HEK293 (cell line): Measurements from ENCODE around the gene KCNMB2.

Experiments
- CTCF ChIA-PET: fragments of 350-600 bp; formaldehyde crosslinking; extraction: SDS; loops from one replicate; lab custom pipeline; 2021; ENCODE audit warnings: antibody characterized with exemption; lab: Yijun Ruan, JAX
- POLR2A ChIA-PET: fragments of 300-600 bp; formaldehyde crosslinking; extraction: SDS; loops from one replicate; lab custom pipeline; 2020; ENCODE audit warnings: antibody characterized with exemption, inconsistent platforms; lab: Yijun Ruan, JAX
- H3K27ac ChIP-seq: fragments of 200-500 bp; sonication (Bioruptor generic); 2 replicates; pipeline ENCODE4 v1.5.1; 2014; ENCODE audit warnings: low read depth, low read length, control low read depth, inconsistent platforms; ENCODE audit errors: extremely low read depth
- H3K36me3 ChIP-seq, 2 experiments: fragments of 200-500 bp in 1 of 2; sonication (Bioruptor generic) in 1 of 2; 1 replicate in 1 of 2; 2 replicates in 1 of 2; pipeline ENCODE4 v1.5.1; 2014 to 2017; ENCODE audit warnings: inconsistent platforms in 2 of 2, low read length in 2 of 2; ENCODE audit not compliant: control insufficient read depth in 2 of 2, insufficient read depth in 1 of 2
- H3K4me1 ChIP-seq: fragments of 200-500 bp; sonication (Bioruptor generic); 2 replicates; pipeline ENCODE4 v1.5.1; 2014; ENCODE audit warnings: mild to moderate bottlenecking, low read length, inconsistent platforms; ENCODE audit not compliant: control insufficient read depth, insufficient read depth
- H3K4me3 ChIP-seq: 2 replicates; pipeline ENCODE4 v1.5.1; 2011; ENCODE audit warnings: low read depth, mild to moderate bottlenecking, control low read depth, low read length, moderate library complexity
- H3K9me3 ChIP-seq: fragments of 200-500 bp; sonication (Bioruptor generic); 2 replicates; pipeline ENCODE4 v1.5.1; 2014; ENCODE audit warnings: low read depth, low read length, inconsistent platforms; ENCODE audit not compliant: control insufficient read depth, insufficient read depth
- GLI2 ChIP-seq: fragments of 450-650 bp; formaldehyde crosslinking; IDR thresholded peaks from 2 replicates; pipeline ENCODE4; 2017; ENCODE audit warnings: missing biosample characterization, missing genetic modification characterization, low read depth, borderline replicate concordance
- OSR2 ChIP-seq: fragments of 450-650 bp; formaldehyde crosslinking; IDR thresholded peaks from 2 replicates; pipeline ENCODE4 v1.5.1; 2016; ENCODE audit warnings: missing biosample characterization, missing genetic modification characterization
- OVOL3 ChIP-seq: fragments of 450-650 bp; formaldehyde crosslinking; IDR thresholded peaks from 2 replicates; pipeline ENCODE4 v1.5.1; 2016; ENCODE audit warnings: missing biosample characterization, missing genetic modification characterization
- SP2 ChIP-seq: fragments of 450-650 bp; formaldehyde crosslinking; IDR thresholded peaks from 2 replicates; pipeline ENCODE4 v1.5.1; 2016; ENCODE audit warnings: missing biosample characterization, missing genetic modification characterization
- YY1 ChIP-seq: fragments of 450-650 bp; formaldehyde crosslinking; IDR thresholded peaks from 2 replicates; pipeline ENCODE4 v1.5.1; 2018; ENCODE audit warnings: missing biosample characterization, missing genetic modification characterization
- ZIC2 ChIP-seq: fragments of 450-650 bp; formaldehyde crosslinking; IDR thresholded peaks from 2 replicates; pipeline ENCODE4 v1.5.1; 2016; ENCODE audit warnings: missing biosample characterization, missing genetic modification characterization
- ZNF132 ChIP-seq: fragments of 450-650 bp; formaldehyde crosslinking; IDR thresholded peaks from 2 replicates; pipeline ENCODE4 v1.5.1; 2017; ENCODE audit warnings: missing biosample characterization, missing genetic modification characterization, borderline replicate concordance
- ZNF140 ChIP-seq: fragments of 450-650 bp; formaldehyde crosslinking; IDR thresholded peaks from 2 replicates; pipeline ENCODE4 v1.5.1; 2016; ENCODE audit warnings: missing biosample characterization, missing genetic modification characterization
- ZNF174 ChIP-seq: fragments of 450-650 bp; formaldehyde crosslinking; IDR thresholded peaks from 2 replicates; pipeline ENCODE4 v1.5.0; 2017; ENCODE audit warnings: missing biosample characterization, mild to moderate bottlenecking, missing genetic modification characterization
- ZNF202 ChIP-seq: fragments of 450-650 bp; formaldehyde crosslinking; IDR thresholded peaks from 2 replicates; pipeline ENCODE4 v1.5.1; 2016; ENCODE audit warnings: missing biosample characterization, missing genetic modification characterization, borderline replicate concordance
- ZNF248 ChIP-seq: fragments of 450-650 bp; formaldehyde crosslinking; IDR thresholded peaks from 2 replicates; pipeline ENCODE4 v1.5.1; 2017; ENCODE audit warnings: missing biosample characterization, missing genetic modification characterization
- ZNF266 ChIP-seq: fragments of 450-650 bp; formaldehyde crosslinking; IDR thresholded peaks from 2 replicates; pipeline ENCODE4 v1.5.1; 2016; ENCODE audit warnings: missing biosample characterization, missing genetic modification characterization, low read depth
- ZNF335 ChIP-seq: fragments of 450-650 bp; formaldehyde crosslinking; conservative IDR thresholded peaks from 2 replicates; pipeline ENCODE4 v1.5.1; 2016; ENCODE audit warnings: missing biosample characterization, missing genetic modification characterization
- ZNF366 ChIP-seq: fragments of 450-650 bp; formaldehyde crosslinking; conservative IDR thresholded peaks from 2 replicates; pipeline ENCODE4 v1.5.1; 2016; ENCODE audit warnings: missing biosample characterization, missing genetic modification characterization
- ZNF48 ChIP-seq: fragments of 450-650 bp; formaldehyde crosslinking; IDR thresholded peaks from 2 replicates; pipeline ENCODE4 v1.5.1; 2016; ENCODE audit warnings: missing biosample characterization, missing genetic modification characterization
- ZNF560 ChIP-seq: fragments of 450-650 bp; formaldehyde crosslinking; IDR thresholded peaks from 2 replicates; pipeline ENCODE4 v1.5.1; 2017; ENCODE audit warnings: missing biosample characterization, missing genetic modification characterization, borderline replicate concordance
- ZNF624 ChIP-seq: fragments of 450-650 bp; formaldehyde crosslinking; IDR thresholded peaks from 2 replicates; pipeline ENCODE4 v1.5.1; 2017; ENCODE audit warnings: missing biosample characterization, missing genetic modification characterization
- ZNF629 ChIP-seq: fragments of 450-650 bp; formaldehyde crosslinking; IDR thresholded peaks from 2 replicates; pipeline ENCODE4 v1.5.1; 2017; ENCODE audit warnings: missing biosample characterization, missing genetic modification characterization
- ZNF777 ChIP-seq: fragments of 450-650 bp; formaldehyde crosslinking; IDR thresholded peaks from 2 replicates; pipeline ENCODE4 v1.5.1; 2017; ENCODE audit warnings: missing biosample characterization, missing genetic modification characterization, borderline replicate concordance
- TF ChIP-seq, protein P1 (sequence below): fragments of 450-650 bp; formaldehyde crosslinking; IDR thresholded peaks from 2 replicates; pipeline ENCODE4 v1.5.1; 2016; ENCODE audit warnings: missing biosample characterization, missing genetic modification characterization
- TF ChIP-seq, protein P2 (sequence below): fragments of 450-650 bp; formaldehyde crosslinking; IDR thresholded peaks from 2 replicates; pipeline ENCODE4 v1.5.1; 2017; ENCODE audit warnings: missing biosample characterization, missing genetic modification characterization
- TF ChIP-seq, protein P3 (sequence below): fragments of 450-650 bp; formaldehyde crosslinking; IDR thresholded peaks from 2 replicates; pipeline ENCODE4 v1.5.1; 2016; ENCODE audit warnings: missing biosample characterization, missing genetic modification characterization
- TF ChIP-seq, protein P4 (sequence below): fragments of 450-650 bp; formaldehyde crosslinking; IDR thresholded peaks from 2 replicates; pipeline ENCODE4 v1.5.1; 2017; ENCODE audit warnings: missing biosample characterization, missing genetic modification characterization

The KCNMB2 gene

DNA sequence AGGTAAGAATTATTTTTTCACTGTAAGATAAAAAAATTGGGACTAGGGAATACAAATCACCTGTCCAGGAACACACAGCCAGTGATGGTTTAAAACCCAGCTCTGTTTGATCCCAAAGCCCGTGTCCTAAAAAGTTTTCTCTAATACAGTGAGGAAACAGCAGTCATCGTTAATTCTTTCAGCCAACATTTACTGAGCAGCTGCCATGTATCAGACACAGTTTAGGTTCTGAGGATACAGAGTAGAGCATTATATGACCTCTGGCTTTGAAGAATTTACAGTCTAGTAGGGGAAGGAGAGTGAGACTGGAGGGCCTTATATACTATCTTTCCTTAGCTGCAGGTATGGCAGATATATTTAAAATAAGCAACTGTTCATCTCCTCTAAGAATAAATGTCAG is 82.7 kb downstream of the KCNMB2 start (continued):
- TF ChIP-seq, protein P1, sequence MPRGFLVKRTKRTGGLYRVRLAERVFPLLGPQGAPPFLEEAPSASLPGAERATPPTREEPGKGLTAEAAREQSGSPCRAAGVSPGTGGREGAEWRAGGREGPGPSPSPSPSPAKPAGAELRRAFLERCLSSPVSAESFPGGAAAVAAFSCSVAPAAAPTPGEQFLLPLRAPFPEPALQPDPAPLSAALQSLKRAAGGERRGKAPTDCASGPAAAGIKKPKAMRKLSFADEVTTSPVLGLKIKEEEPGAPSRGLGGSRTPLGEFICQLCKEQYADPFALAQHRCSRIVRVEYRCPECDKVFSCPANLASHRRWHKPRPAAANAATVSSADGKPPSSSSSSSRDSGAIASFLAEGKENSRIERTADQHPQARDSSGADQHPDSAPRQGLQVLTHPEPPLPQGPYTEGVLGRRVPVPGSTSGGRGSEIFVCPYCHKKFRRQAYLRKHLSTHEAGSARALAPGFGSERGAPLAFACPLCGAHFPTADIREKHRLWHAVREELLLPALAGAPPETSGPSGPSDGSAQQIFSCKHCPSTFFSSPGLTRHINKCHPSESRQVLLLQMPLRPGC (tag by site-specific recombination), result no peak
- TF ChIP-seq, protein P2, sequence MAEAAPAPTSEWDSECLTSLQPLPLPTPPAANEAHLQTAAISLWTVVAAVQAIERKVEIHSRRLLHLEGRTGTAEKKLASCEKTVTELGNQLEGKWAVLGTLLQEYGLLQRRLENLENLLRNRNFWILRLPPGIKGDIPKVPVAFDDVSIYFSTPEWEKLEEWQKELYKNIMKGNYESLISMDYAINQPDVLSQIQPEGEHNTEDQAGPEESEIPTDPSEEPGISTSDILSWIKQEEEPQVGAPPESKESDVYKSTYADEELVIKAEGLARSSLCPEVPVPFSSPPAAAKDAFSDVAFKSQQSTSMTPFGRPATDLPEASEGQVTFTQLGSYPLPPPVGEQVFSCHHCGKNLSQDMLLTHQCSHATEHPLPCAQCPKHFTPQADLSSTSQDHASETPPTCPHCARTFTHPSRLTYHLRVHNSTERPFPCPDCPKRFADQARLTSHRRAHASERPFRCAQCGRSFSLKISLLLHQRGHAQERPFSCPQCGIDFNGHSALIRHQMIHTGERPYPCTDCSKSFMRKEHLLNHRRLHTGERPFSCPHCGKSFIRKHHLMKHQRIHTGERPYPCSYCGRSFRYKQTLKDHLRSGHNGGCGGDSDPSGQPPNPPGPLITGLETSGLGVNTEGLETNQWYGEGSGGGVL (tag by site-specific recombination), result no peak
- TF ChIP-seq ZNF202 (tag by site-specific recombination), result no peak
- TF ChIP-seq ZNF140, result no peak
- no peak for TF ChIP-seq ZNF266 (tag by site-specific recombination)
- TF ChIP-seq ZNF174, result no peak
- TF ChIP-seq ZNF777, result no peak
- no peak for TF ChIP-seq ZNF560 (tag by site-specific recombination)

DNA sequence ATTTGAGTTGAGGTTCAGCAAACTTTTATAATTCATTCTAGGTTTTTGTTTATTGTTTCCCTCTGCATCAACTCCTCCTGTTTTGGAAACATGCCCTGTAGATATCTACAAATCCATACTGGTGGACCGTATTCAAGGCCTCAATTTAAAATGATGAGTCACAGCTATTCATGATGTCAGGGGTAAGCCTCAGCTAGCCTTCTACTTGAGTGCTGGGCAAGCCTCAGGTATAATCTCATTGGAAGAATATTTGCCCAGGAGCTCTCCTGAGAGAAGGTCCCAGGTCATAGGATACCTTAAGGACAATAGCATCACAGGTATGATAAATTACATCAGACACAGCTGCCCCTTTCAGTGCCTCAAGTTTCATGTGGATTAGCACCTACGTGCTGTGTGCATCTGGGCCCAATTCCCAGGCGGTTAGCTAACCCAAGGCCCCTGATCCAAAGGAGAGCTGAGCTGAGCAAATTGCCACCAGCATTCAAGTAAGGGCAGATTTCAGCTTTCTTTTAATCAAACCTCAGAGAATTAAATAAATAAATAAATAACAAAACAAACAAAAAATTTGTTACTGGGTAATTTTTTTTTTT is 87.5 kb downstream of the KCNMB2 start:
- H3K27ac ChIP-seq, result no peak overlapping the region
- H3K9me3 ChIP-seq, result no peaks in the 10 kb centered on the region
- TF ChIP-seq SP2 (tag by site-specific recombination) (no peak), ZNF335 (tag by site-specific recombination) (0 out of 2 replicates have a peak, but pooled peaks have one; percentile 14), ZNF366 (tag by site-specific recombination) (0 out of 2 replicates have a peak, but pooled peaks have one; percentile 14), ZIC2 (tag by site-specific recombination) (no peak), ZNF48 (tag by site-specific recombination) (no peak)
- no peaks in the 10 kb centered on the region for H3K36me3 ChIP-seq
- POLR2A ChIA-PET, result no interaction called here
- CTCF ChIA-PET, result interaction anchor here (0.6 kb wide), 1 partner anchor 657 kb away, joined by 3 read pairs; no protein-coding TSS in a partner anchor
- no peaks in the 10 kb centered on the region for H3K4me1 ChIP-seq
- H3K4me3 ChIP-seq, result no peak overlapping the region

DNA sequence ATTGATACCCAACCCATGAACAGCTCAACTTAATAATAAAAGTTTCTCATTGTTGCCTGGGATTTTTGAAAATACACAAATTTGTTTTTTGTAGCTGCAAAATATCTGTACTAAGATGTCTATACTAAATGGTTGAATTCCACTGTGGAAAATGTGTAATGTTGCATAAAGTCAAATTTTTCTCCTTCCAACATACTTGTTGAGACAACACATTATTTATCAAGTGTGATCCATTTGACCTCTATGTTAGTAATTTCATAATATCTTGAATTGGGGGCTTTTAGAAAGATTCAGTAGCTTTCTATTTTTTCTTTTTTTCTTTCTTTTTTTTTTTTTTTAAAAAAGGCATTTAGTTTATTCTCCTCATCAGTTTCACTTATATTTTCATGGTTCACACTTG is 88.0 kb downstream of the KCNMB2 start:
- no peak for TF ChIP-seq OSR2 (tag by site-specific recombination)
- TF ChIP-seq ZNF132, result no peak
- TF ChIP-seq, protein P3, sequence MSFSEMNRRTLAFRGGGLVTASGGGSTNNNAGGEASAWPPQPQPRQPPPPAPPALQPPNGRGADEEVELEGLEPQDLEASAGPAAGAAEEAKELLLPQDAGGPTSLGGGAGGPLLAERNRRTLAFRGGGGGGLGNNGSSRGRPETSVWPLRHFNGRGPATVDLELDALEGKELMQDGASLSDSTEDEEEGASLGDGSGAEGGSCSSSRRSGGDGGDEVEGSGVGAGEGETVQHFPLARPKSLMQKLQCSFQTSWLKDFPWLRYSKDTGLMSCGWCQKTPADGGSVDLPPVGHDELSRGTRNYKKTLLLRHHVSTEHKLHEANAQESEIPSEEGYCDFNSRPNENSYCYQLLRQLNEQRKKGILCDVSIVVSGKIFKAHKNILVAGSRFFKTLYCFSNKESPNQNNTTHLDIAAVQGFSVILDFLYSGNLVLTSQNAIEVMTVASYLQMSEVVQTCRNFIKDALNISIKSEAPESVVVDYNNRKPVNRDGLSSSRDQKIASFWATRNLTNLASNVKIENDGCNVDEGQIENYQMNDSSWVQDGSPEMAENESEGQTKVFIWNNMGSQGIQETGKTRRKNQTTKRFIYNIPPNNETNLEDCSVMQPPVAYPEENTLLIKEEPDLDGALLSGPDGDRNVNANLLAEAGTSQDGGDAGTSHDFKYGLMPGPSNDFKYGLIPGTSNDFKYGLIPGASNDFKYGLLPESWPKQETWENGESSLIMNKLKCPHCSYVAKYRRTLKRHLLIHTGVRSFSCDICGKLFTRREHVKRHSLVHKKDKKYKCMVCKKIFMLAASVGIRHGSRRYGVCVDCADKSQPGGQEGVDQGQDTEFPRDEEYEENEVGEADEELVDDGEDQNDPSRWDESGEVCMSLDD (tag by site-specific recombination), result no peak
- no peak for TF ChIP-seq YY1 (tag by site-specific recombination)
- TF ChIP-seq, protein P4, sequence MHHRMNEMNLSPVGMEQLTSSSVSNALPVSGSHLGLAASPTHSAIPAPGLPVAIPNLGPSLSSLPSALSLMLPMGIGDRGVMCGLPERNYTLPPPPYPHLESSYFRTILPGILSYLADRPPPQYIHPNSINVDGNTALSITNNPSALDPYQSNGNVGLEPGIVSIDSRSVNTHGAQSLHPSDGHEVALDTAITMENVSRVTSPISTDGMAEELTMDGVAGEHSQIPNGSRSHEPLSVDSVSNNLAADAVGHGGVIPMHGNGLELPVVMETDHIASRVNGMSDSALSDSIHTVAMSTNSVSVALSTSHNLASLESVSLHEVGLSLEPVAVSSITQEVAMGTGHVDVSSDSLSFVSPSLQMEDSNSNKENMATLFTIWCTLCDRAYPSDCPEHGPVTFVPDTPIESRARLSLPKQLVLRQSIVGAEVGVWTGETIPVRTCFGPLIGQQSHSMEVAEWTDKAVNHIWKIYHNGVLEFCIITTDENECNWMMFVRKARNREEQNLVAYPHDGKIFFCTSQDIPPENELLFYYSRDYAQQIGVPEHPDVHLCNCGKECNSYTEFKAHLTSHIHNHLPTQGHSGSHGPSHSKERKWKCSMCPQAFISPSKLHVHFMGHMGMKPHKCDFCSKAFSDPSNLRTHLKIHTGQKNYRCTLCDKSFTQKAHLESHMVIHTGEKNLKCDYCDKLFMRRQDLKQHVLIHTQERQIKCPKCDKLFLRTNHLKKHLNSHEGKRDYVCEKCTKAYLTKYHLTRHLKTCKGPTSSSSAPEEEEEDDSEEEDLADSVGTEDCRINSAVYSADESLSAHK (tag by site-specific recombination), result no peak
- TF ChIP-seq ZNF629, result no peak
- no peak for TF ChIP-seq ZNF624
- no peak for TF ChIP-seq GLI2 (tag by site-specific recombination)
- TF ChIP-seq ZNF266 (tag by site-specific recombination), result no peak
- TF ChIP-seq OVOL3 (tag by site-specific recombination), result no peak
- no peak for TF ChIP-seq ZNF248
- no peaks in the 10 kb centered on the region for H3K4me1 ChIP-seq
- no peak overlapping the region for H3K4me3 ChIP-seq
- H3K9me3 ChIP-seq, result no peaks in the 10 kb centered on the region
- H3K36me3 ChIP-seq, result no peaks in the 10 kb centered on the region
- no peak overlapping the region for H3K27ac ChIP-seq
- POLR2A ChIA-PET, result no interaction called here
- CTCF ChIA-PET, result interaction anchor here (0.6 kb wide), 1 partner anchor 657 kb away, joined by 3 read pairs; no protein-coding TSS in a partner anchor
